Colonic mucosa (tissue), 4 donors: ENCODE data around the gene GTPBP4. TPM values are rescaled to one million over a fixed set of nuclear protein-coding genes. Genes with fewer than 3 reads are reported as not detected.

Source experiments
- DNase-seq: peaks from one replicate; pipeline ENCODE4 v3.0.0-alpha.2; 2020
- H3K27ac ChIP-seq: fragments of 200-600 bp; one replicate; pipeline ENCODE4 v1.8.0; 2021
- H3K27me3 ChIP-seq: fragments of 200-600 bp; one replicate; pipeline ENCODE4 v1.8.0; 2021
- H3K36me3 ChIP-seq: fragments of 200-600 bp; one replicate; pipeline ENCODE4 v1.8.0; 2021
- H3K4me1 ChIP-seq: fragments of 200-600 bp; one replicate; pipeline ENCODE4 v1.8.0; 2021; ENCODE audit warnings: mild to moderate bottlenecking
- H3K4me3 ChIP-seq: fragments of 200-600 bp; one replicate; pipeline ENCODE4 v1.8.0; 2021
- H3K9ac ChIP-seq, 2 donors: one replicate each; pipeline ENCODE4 v1.7.0; 2013; ENCODE audit warnings: control low read depth in 2 of 2, low read depth in 2 of 2, low read length in 2 of 2
- H3K9me3 ChIP-seq: fragments of 200-600 bp; one replicate; pipeline ENCODE4 v1.8.0; 2021
- intact Hi-C: fragments of 100-400 bp; cut with DNase I; formaldehyde crosslinking; loops from one replicate; pipeline ENCODE4 v1.14.1; 2022
- total RNA-seq, 2 donors: library from RNA; stranded (reverse); fragmentation: NEBNext Ultra II Directional in 1 of 2; extraction: Animal tissue kit (Norgen Biotek cat#: 25700) in 1 of 2; gene quantifications; one replicate each; pipeline ENCODE4 v1.2.1, GENCODE V29; 2021
- TF ChIP-seq, protein P1 (sequence below): fragments of 200-600 bp; IDR thresholded peaks from one replicate; pipeline ENCODE4 v1.8.0; 2022; ENCODE audit warnings: antibody characterized with exemption, mild to moderate bottlenecking
- donor health status: healthy.
- donor health status: DM: no; HTN: no; CAD: no.
- donor health status: DM: no; HTN: no; CAD: no.

GTPBP4 gene
- total RNA-seq, 2 donors from 2014 or later: 22.4 to 43.6 TPM

DNA sequence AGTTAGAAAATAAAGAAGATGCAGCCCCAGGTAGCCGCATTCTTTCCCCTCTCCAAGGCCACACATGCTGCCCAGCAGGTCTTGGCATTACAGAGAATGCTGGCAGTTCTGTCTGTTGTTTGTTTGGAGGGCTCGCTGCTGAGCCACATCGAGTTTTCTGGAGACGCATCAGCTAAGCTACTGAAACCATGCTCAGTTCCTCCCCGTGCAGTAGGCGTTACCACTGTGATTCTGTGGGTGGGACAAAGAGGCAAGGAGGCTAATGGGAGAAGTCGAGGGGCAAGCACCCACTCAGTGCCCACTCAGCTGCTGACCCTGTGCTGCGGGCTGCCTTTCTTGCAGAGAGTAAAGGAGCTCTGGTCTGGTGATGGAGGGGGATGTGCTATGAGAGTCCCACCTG lies 15.5 kb upstream of the GTPBP4 start:
- H3K9ac ChIP-seq: no peak overlapping the region
- H3K4me3 ChIP-seq: no peak overlapping the region
- no peaks in the 10 kb centered on the region for H3K27me3 ChIP-seq
- no peaks in the 10 kb centered on the region for H3K9me3 ChIP-seq
- intact Hi-C loops: no loop called here
- no peaks in the 10 kb centered on the region for H3K36me3 ChIP-seq
- no peak overlapping the region for H3K27ac ChIP-seq
- H3K4me1 ChIP-seq: no peaks in the 10 kb centered on the region
- TF ChIP-seq, protein P1, sequence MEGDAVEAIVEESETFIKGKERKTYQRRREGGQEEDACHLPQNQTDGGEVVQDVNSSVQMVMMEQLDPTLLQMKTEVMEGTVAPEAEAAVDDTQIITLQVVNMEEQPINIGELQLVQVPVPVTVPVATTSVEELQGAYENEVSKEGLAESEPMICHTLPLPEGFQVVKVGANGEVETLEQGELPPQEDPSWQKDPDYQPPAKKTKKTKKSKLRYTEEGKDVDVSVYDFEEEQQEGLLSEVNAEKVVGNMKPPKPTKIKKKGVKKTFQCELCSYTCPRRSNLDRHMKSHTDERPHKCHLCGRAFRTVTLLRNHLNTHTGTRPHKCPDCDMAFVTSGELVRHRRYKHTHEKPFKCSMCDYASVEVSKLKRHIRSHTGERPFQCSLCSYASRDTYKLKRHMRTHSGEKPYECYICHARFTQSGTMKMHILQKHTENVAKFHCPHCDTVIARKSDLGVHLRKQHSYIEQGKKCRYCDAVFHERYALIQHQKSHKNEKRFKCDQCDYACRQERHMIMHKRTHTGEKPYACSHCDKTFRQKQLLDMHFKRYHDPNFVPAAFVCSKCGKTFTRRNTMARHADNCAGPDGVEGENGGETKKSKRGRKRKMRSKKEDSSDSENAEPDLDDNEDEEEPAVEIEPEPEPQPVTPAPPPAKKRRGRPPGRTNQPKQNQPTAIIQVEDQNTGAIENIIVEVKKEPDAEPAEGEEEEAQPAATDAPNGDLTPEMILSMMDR: no peak
- no peak for DNase-seq

DNA sequence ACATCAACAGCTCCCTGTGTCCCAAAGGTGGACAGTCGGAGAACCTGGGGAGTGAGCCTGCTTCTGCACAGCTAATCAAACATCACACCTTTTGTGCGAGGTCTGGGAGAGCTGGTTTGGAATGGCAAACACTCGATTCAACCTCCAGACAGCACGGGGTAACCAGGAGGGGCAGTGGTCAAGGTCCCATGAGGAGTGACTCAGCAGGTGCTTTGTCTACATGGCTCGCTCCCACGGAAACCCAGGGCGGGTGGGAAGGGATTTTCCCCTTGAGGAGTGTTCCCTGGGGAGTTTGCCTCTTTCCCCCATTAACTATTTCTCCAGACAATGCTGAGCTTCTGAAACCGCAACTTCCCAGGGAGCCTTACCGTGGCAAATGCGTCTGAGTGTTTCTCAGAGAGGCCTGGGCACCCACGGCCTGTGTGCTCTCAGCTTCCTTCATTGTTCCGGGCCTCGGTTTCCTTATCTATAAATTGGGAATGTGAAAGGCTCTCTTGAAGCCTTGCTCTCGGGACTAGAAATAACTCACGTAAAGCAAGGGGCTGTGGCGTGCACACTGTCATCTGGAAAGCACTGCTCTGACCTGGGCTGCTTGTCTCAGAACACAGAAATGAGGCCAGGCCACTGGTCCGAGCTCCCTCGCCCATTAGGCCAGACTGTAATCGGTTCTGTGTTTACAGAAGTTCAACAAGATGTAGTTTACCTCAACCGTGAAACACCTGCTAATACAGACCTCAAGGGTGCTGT lies 14.0 kb upstream of the GTPBP4 start:
- Histone ChIP-seq H3K36me3 (no peaks in the 10 kb centered on the region), H3K4me1 (no peaks in the 10 kb centered on the region), H3K9me3 (no peaks in the 10 kb centered on the region), H3K9ac (no peak overlapping the region), H3K27ac (no peak overlapping the region), H3K27me3 (no peaks in the 10 kb centered on the region), H3K4me3 (no peak overlapping the region)
- intact Hi-C loops: no loop called here
- no peak for DNase-seq
- TF ChIP-seq, protein P1: no peak

DNA sequence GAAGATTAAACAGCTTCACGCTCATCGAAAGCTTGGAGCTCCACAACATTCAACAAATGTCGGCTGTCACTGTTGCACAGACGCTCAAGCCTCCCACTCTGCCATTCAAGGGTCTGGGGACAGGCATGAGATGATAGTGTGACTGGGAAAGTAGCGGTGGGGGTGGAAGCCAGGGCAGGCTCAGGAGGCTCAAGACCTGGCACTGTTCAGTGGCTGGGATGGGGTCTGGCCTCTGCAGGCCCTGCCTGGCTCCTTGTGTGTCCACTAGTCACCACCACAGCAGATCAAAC lies 13.5 kb upstream of the GTPBP4 start:
- DNase-seq: no peak
- TF ChIP-seq, protein P1: no peak
- Histone ChIP-seq H3K9ac (no peak overlapping the region), H3K36me3 (no peaks in the 10 kb centered on the region), H3K4me3 (no peak overlapping the region), H3K27ac (no peak overlapping the region), H3K27me3 (no peaks in the 10 kb centered on the region), H3K4me1 (no peaks in the 10 kb centered on the region), H3K9me3 (no peaks in the 10 kb centered on the region)
- intact Hi-C loops: no loop called here

DNA sequence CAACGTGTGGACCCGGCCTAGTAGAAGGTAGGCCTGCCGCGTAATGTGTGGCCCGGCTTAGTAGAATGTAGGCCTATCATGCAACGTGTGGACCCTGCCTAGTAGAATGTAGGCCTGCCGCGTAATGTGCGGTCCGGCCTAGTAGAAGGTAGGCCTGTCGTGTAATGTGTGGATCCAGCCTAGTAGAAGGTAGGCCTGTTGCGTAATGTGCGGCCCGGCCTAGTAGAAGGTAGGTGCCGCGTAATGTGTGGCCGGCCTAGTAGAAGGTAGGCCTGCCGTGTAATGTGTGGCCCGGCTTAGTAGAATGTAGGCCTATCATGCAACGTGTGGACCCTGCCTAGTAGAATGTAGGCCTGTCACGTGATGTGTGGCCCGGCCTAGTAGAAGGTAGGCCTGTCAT lies 11.9 kb upstream of the GTPBP4 start:
- H3K4me1 ChIP-seq: no peaks in the 10 kb centered on the region
- H3K27ac ChIP-seq: no peak overlapping the region
- no peak overlapping the region for H3K9ac ChIP-seq
- H3K36me3 ChIP-seq: no peaks in the 10 kb centered on the region
- no peaks in the 10 kb centered on the region for H3K9me3 ChIP-seq
- intact Hi-C loops: no loop called here
- no peak for DNase-seq
- TF ChIP-seq, protein P1: no peak
- no peak overlapping the region for H3K4me3 ChIP-seq
- no peaks in the 10 kb centered on the region for H3K27me3 ChIP-seq

DNA sequence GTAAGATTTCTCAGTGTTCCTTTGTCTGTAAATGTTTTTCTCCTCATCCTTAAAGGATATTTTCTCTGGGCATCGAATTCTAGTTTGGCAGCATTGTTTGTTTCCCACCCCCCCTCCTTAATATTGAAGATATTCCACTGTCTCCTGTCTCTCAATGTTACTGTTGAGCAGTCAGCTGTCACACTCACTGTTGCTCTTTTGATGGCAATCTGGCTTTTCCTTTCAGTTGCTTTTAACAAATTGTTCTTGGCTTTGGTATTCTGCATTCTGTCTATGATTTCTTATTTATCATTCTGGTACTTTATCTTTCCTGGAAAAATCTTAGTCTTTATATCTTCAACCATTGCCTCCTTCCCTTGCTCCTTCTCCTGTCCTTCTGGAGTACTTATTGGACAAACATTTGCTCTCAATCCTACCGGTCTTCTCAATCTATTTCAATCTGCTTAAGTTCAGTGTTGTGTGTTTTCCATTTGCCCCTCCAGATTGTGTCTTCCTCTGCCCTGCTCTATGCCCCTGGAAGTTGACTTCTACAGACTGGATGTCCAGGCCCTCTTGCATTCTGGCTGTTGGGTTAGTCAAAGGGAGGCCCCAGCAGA lies 9.3 kb upstream of the GTPBP4 start:
- Histone ChIP-seq H3K27me3 (no peaks in the 10 kb centered on the region), H3K27ac (no peak overlapping the region), H3K36me3 (no peaks in the 10 kb centered on the region), H3K4me1 (no peaks in the 10 kb centered on the region), H3K4me3 (no peak overlapping the region), H3K9me3 (no peaks in the 10 kb centered on the region), H3K9ac (no peak overlapping the region)
- TF ChIP-seq, protein P1: no peak
- no peak for DNase-seq
- intact Hi-C loops: no loop called here
